Smooth muscle cell (in vitro differentiated cells): ENCODE measurements around the gene RTF2. TPM values are rescaled to one million over a fixed set of nuclear protein-coding genes. Genes with fewer than 3 reads are reported as not detected.

Experiments
- DNase-seq: peaks from one replicate; lab custom pipeline; 2025; ENCODE audit not compliant: unreplicated experiment; lab: John Stamatoyannopoulos, UW
- H2AFZ ChIP-seq: fragments of 200-600 bp; sonication (generic); 2 replicates; pipeline ENCODE4 v1.6.0; 2016; ENCODE audit warnings: antibody characterized with exemption, low read depth, mild to moderate bottlenecking
- H3F3A ChIP-seq: fragments of 200-600 bp; sonication (generic); 2 replicates; pipeline ENCODE4 v1.6.0; 2017; ENCODE audit warnings: antibody characterized with exemption, low read depth
- H3K27ac ChIP-seq: fragments of 200-600 bp; sonication (generic); 2 replicates; pipeline ENCODE4 v1.5.1; 2016; ENCODE audit warnings: low read depth, mild to moderate bottlenecking
- H3K27me3 ChIP-seq: fragments of 200-600 bp; sonication (generic); 2 replicates; pipeline ENCODE4 v1.6.1; 2016; ENCODE audit warnings: low read depth, mild to moderate bottlenecking
- H3K36me3 ChIP-seq: fragments of 200-600 bp; sonication (generic); 2 replicates; pipeline ENCODE4 v1.5.1; 2016; ENCODE audit warnings: low read depth
- H3K4me1 ChIP-seq: fragments of 200-600 bp; sonication (generic); 2 replicates; pipeline ENCODE4 v1.5.1; 2016; ENCODE audit warnings: low read depth
- H3K4me2 ChIP-seq: fragments of 200-600 bp; sonication (generic); 2 replicates; pipeline ENCODE4 v1.6.0; 2016; ENCODE audit warnings: mild to moderate bottlenecking
- H3K4me3 ChIP-seq: fragments of 200-600 bp; sonication (generic); 2 replicates; pipeline ENCODE4 v1.5.1; 2016; ENCODE audit warnings: mild to moderate bottlenecking
- H3K79me2 ChIP-seq: fragments of 200-600 bp; sonication (generic); 2 replicates; pipeline ENCODE4 v1.6.0; 2016; ENCODE audit warnings: low read depth, mild to moderate bottlenecking
- H3K9ac ChIP-seq: fragments of 200-600 bp; sonication (generic); 2 replicates; pipeline ENCODE4 v1.6.0; 2016; ENCODE audit warnings: low read depth
- H3K9me3 ChIP-seq: fragments of 200-600 bp; sonication (generic); replicated peaks from 2 replicates; pipeline ENCODE4 v1.5.1; 2016; ENCODE audit warnings: low read depth
- H4K20me1 ChIP-seq: fragments of 200-600 bp; sonication (generic); 2 replicates; pipeline ENCODE4 v1.6.0; 2016; ENCODE audit warnings: low read depth
- WGBS: methylation state at CpG from one replicate; pipeline ENCODE4 v1.1.7; 2016; ENCODE audit warnings: low lambda C conversion rate; 5-methylcytosine and 5-hydroxymethylcytosine counted together
- polyA plus RNA-seq: library from polyadenylated mRNA; unstranded; fragments of >200 nt; fragmentation: Nextera tagmentation; extraction: Ambion mirVana; gene quantifications from 2 replicates; pipeline ENCODE4 v1.2.1, GENCODE V29; 2016
- total RNA-seq: library from RNA; depleted of rRNA; stranded (reverse); fragments of >200 nt; gene quantifications from 2 replicates; pipeline ENCODE4 v1.2.3, GENCODE V29; 2014
- TF ChIP-seq, protein P1 (sequence below): fragments of 200-600 bp; sonication (generic); IDR thresholded peaks from 2 replicates; pipeline ENCODE4 v1.5.1; 2017; ENCODE audit warnings: borderline replicate concordance, mild to moderate bottlenecking, antibody characterized with exemption; ENCODE audit not compliant: insufficient read depth, poor library complexity, severe bottlenecking

Gene RTF2
- total and polyA plus RNA-seq, 2 experiments from 2014 or later = 38.0 to 106 TPM

DNA sequence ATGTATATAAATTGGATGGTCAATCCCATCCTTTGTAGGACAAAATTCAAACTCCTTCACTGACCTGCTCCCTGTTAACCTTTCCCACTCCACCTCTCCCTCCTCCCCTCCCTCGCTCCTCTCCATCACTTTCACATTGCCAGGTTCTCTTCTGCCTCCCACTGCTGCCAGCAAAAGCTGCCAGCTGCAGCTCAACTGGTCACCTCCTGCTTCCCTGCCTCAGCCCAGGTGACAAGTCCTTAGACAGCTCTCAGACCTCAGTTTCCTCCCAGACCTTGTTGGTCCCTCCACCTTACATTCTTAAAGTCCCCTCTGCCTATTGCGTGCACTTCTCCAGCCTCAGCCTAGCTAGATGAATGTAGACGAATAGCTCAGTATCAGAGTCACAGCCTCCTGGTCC is 23.3 kb upstream of the RTF2 start:
- no peak overlapping the region for H3K27ac ChIP-seq
- no peaks in the 10 kb centered on the region for H3K9me3 ChIP-seq
- peaks cover 4% of the 10 kb centered on the region for H3K4me1 ChIP-seq
- no peaks in the 10 kb centered on the region for H3K36me3 ChIP-seq
- H4K20me1 ChIP-seq = no peaks in the 10 kb centered on the region
- H2AFZ ChIP-seq = no peak overlapping the region
- no peaks in the 10 kb centered on the region for H3K79me2 ChIP-seq
- H3F3A ChIP-seq = peaks cover 6% of the 10 kb centered on the region
- H3K4me3 ChIP-seq = no peak overlapping the region
- WGBS = 92% methylated on average over 3 of the region's 3 CpGs
- H3K4me2 ChIP-seq = no peak overlapping the region
- no peaks in the 10 kb centered on the region for H3K27me3 ChIP-seq
- TF ChIP-seq, protein P1, sequence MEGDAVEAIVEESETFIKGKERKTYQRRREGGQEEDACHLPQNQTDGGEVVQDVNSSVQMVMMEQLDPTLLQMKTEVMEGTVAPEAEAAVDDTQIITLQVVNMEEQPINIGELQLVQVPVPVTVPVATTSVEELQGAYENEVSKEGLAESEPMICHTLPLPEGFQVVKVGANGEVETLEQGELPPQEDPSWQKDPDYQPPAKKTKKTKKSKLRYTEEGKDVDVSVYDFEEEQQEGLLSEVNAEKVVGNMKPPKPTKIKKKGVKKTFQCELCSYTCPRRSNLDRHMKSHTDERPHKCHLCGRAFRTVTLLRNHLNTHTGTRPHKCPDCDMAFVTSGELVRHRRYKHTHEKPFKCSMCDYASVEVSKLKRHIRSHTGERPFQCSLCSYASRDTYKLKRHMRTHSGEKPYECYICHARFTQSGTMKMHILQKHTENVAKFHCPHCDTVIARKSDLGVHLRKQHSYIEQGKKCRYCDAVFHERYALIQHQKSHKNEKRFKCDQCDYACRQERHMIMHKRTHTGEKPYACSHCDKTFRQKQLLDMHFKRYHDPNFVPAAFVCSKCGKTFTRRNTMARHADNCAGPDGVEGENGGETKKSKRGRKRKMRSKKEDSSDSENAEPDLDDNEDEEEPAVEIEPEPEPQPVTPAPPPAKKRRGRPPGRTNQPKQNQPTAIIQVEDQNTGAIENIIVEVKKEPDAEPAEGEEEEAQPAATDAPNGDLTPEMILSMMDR = no peak
- H3K9ac ChIP-seq = no peak overlapping the region
- no peak for DNase-seq

DNA sequence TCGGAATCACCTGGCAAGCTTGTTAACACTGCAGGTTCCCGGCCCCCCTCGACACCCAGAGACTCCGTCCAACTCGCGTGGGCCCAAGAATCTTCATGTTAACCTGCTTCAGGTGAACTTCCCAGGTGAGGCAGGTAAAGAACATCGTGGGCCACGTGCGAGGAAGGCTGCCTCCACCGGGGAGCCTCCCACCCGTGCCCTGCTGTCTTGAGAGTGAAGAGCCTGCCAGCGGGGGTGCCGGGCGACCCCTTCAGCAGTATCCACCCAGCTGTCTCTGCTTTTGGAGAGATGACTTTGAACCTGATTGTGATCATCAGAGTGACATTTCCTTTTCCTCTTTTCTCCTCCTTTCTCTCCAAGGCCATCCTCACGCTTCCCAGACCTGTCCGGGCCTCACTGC is 22.9 kb upstream of the RTF2 start:
- H4K20me1 ChIP-seq = no peaks in the 10 kb centered on the region
- no peaks in the 10 kb centered on the region for H3K9me3 ChIP-seq

DNA sequence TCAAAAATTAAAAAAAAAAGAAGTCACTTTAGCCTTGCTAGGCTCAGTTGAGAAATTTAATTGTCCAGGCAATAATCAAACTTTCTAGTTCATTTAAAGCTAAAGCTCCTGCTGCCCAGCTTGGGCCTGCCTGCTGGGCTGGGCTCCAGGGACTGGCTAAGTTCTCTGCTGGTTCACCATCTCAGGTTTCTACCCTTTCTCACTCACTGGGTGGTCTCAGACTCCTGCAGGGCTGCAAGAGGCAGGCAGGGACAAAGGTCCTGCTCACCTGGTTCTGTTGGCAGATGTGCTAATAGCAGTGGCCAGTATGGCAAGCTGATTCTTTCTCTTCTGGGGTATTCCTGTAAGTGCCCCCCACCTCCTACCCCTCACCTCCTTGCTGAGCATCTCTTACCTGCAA is 21.2 kb upstream of the RTF2 start:
- H3K4me2 ChIP-seq = no peak overlapping the region
- no peak overlapping the region for H3K9ac ChIP-seq
- no peaks in the 10 kb centered on the region for H3K9me3 ChIP-seq
- no peak overlapping the region for H3K4me3 ChIP-seq
- DNase-seq = no peak
- H3K4me1 ChIP-seq = no peaks in the 10 kb centered on the region
- H3K36me3 ChIP-seq = no peaks in the 10 kb centered on the region
- TF ChIP-seq, protein P1 = no peak
- no peak overlapping the region for H3K27ac ChIP-seq
- H4K20me1 ChIP-seq = no peaks in the 10 kb centered on the region
- H3K79me2 ChIP-seq = no peaks in the 10 kb centered on the region
- H3F3A ChIP-seq = no peaks in the 10 kb centered on the region
- H2AFZ ChIP-seq = no peak overlapping the region
- no peaks in the 10 kb centered on the region for H3K27me3 ChIP-seq

More for the DNA sequence above, 22.9 kb upstream of the RTF2 start:
- TF ChIP-seq, protein P1 = no peak
- Histone ChIP-seq H3K79me2 (no peaks in the 10 kb centered on the region), H3F3A (peaks cover 2% of the 10 kb centered on the region), H3K4me3 (no peak overlapping the region), H3K4me2 (no peak overlapping the region), H3K36me3 (no peaks in the 10 kb centered on the region), H3K27ac (no peak overlapping the region), H3K27me3 (no peaks in the 10 kb centered on the region), H2AFZ (no peak overlapping the region), H3K9ac (no peak overlapping the region), H3K4me1 (peaks cover under 1% of the 10 kb centered on the region)
- 92% methylated on average over 16 of the region's 16 CpGs for WGBS
- DNase-seq = no peak

GRCh38 chr20:56449459-56449858 is 19.0 kb upstream of the RTF2 start:
- H3K79me2 ChIP-seq = no peaks in the 10 kb centered on the region
- 94% methylated on average over 5 of the region's 5 CpGs for WGBS
- no peak overlapping the region for H3K9ac ChIP-seq
- H3K4me2 ChIP-seq = no peak overlapping the region
- DNase-seq = no peak
- no peaks in the 10 kb centered on the region for H3K36me3 ChIP-seq
- H3K27ac ChIP-seq = no peak overlapping the region
- no peaks in the 10 kb centered on the region for H3K9me3 ChIP-seq
- TF ChIP-seq, protein P1 = no peak
- no peaks in the 10 kb centered on the region for H3F3A ChIP-seq
- H3K27me3 ChIP-seq = no peaks in the 10 kb centered on the region
- H3K4me3 ChIP-seq = no peak overlapping the region
- H3K4me1 ChIP-seq = no peaks in the 10 kb centered on the region
- no peak overlapping the region for H2AFZ ChIP-seq
- no peaks in the 10 kb centered on the region for H4K20me1 ChIP-seq
